Measurements from ENCODE around the gene MEF2D.

MEF2D gene

DNA sequence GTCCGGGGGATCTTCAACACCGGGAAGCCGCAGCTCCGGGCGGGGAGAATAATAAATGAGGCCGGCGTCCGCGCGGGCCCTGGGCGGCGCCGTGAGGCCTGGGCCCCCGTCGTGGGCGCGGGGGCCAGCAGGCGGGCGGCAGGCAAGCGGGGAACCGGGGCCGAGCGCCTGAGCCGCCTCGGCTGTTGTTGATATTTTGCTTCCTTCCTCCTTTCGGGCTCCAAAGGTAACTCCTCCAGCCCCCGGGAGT lies at the start of gene MEF2D:
MEF2D (minus strand) TSS at position 233 of the 250 bp plus-strand sequence. CDS start 17,483 bp downstream, outside the sequence.
- no peak for DNase-seq

DNA sequence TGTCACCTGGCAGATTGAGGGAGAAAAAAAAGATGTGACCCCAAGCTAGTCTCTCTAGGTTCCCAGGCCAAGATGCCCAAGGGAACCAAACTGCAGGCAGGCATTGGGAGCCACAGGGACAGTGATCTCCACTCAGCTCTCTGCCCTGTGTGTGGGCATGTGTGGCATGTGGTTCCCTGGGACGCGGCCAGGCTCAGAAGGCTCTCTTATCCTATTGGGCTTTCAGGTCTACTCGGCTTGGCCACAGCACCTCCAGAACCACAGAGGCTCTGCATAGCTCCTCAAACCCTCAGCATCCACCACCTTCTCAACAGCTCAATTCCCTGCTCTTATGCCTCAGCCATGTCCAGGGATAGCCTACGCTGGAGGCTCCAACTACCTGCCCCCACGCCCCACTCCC lies 49.8 kb upstream of the MEF2D start:
- no peak for DNase-seq

DNA sequence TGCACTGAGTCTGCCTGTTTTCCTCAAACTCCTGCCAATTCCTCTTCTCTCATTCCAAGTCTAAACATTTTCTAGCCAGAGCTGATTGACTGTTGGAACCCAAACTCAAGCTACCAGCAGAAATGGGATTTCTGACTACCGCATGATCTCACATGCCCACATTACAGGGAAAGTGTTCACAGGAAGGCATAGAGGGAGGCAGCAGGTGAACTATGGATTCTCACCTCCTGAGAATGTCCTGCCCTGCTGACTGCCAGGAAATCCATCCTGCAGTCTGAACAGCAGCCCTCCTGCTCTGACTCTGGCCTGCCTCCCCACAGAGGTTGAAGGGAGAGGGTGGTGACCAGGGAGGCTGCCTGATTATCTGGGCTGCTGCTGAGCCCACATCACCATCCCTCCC lies 49.3 kb upstream of the MEF2D start:
- no peak for DNase-seq

DNA sequence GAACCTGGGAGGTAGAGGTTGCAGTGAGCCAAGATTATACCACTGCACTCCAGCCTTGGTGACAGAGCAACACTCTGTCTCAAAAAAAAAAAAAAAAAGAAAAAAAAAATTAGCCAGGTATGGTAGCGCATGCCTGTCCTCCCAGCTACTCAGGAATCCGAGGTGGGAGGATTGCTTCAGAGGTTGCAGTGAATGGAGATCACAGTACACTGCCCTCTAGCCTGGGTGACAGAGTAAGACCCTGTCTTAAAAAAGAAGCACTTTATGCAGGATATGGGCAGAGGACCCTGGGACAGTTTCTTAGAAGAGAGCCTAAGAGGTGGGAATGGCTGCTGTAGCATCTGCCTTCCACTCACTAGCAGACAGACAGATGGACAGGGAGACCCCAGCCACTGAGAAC lies 48.8 kb upstream of the MEF2D start:
- no peak for DNase-seq

DNA sequence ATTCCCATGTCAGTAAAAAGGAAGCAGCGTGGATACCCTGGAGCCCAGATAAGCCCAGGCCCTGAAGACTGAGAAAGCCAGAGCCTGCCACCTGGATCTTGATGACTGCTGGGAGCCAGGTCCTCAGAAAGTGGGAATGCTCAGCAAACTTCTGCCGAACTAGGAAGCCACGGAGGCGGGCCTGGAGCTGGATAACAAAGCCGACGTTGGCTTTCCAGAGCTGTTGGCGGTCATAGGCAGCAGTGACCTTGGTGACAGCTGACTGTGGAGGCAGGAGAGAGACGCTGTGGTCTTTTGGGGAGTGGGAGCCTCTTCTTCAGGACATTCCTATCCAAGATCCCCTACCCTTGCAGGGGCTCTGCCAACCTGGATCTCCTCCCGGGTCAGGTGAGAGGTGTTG lies 47.4 kb upstream of the MEF2D start:
- DNase-seq: no peak

DNA sequence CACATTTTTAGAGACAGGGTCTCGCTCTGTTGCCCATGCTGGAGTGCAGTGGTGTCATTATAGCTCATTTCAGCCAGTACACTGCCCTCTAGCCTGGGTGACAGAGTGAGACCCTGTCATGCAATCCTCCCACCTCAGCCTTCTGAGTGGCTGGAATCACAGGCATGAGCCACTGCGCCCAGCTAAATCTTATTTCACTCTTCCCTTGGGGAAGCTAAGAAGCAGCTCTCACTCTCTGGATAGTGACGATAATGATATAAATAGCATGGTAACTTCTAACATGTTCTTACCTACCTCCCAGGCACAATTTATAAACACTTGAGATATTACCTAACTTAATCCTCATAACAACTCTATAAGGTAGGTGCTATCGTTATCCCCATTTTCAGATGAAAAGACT lies 46.9 kb upstream of the MEF2D start:
- no peak for DNase-seq

DNA sequence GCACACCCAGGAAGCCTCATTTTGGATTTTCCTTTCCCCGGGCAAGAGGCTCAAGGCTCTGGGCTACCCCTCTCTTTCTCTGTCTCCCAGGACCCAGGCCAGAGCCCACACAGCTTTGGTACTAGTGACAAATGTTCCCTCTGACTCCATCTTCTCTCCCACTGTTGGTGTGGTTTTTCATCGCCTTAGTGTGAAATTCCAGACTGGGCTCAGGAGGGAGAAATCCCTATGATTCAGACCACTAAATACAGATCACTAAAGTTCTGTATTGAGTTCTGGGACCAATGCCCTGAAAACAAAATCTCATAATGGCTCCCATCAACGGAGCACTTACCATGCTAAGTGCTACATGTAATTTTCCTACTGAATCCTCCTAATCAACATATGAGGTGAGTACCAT lies 45.7 kb upstream of the MEF2D start:
- no peak for DNase-seq

DNA sequence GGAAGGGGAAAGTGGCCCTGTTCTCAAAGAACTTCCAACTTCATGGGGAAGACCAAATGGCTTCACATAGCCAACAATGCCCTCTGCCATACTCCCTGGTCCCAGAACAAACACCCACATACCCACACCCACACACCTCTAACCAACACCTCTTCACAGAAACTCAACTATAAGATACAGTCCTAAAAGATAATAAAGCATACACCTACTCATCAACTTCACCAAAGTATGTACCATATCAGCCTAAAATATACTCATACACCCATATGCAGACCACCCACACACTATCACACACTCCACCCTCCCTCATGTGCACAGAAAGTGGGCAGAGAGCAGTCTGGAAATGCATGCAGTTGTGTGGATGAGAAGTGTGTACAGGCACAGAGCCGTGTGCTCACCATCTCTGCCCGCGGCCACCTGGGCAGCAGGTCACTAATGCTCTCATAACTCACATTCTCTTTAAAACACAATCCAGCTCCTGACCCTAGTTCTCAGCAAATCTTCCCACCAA lies 44.1 kb upstream of the MEF2D start:
- no peak for DNase-seq

DNA sequence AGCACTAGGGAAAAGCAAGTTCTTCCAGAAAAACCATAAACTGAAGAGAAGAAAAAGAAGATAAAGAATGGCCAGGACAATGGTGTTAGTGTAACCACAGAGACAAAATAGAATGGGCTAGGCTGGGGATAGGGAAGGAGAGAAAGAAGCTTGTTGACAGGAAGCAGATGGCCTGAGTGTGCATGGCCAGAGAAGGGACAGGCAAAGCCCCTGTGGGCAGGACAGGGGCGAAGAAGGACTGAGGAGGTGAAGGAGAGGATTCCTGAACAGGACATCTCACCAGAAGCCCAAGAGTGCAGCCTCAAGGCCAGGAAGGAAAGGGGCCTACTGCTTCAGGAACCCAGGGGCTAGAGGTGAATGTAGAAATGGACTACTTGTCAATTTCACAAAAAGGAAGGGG lies 42.5 kb upstream of the MEF2D start:
- DNase-seq: no peak

DNA sequence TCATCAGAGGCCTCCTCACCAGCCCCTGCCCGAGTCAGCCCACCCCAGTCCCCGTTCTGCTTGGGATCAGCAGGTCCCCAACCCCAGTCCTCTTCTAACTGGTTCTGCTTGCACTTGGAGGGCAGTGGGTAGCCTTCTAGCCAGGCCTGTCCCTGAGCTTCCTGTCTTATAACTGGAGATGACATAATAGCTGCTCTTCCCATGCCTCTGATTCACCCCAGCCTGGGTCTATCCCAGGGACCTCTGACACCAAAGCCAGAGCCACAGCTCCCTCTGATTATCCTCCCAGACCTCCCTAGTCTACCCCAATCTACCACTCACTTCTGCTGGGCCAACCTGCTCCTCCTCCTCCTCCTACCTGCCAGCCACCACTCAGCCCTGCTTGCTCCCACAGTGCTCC lies 40.4 kb upstream of the MEF2D start:
- no peak for DNase-seq

DNA sequence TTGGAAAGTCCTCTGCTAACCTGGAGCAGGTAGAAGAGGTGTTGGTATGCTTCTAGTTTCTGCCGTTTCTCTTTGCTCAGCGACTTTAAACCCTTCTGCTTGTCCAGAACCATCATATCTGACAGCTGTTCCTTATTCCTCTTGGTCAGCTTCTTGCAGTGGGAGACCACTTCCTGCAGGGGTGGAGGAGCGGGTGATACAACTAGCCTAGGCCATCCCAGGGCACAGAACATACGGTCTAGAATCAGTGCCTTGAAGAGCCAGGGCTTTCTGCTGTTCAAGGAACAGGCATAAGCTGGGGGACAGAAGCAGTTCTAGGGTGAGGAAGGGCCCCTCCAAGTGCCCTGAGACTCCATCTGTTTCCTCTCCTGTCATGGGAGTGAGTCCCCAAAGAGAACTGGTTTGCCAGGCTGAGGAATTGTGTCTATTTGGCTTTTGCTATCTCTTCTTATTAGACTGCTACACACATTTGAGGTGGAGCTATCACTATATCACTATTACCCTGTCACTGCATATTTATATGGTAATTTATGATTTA lies 39.3 kb upstream of the MEF2D start:
- no peak for DNase-seq

DNA sequence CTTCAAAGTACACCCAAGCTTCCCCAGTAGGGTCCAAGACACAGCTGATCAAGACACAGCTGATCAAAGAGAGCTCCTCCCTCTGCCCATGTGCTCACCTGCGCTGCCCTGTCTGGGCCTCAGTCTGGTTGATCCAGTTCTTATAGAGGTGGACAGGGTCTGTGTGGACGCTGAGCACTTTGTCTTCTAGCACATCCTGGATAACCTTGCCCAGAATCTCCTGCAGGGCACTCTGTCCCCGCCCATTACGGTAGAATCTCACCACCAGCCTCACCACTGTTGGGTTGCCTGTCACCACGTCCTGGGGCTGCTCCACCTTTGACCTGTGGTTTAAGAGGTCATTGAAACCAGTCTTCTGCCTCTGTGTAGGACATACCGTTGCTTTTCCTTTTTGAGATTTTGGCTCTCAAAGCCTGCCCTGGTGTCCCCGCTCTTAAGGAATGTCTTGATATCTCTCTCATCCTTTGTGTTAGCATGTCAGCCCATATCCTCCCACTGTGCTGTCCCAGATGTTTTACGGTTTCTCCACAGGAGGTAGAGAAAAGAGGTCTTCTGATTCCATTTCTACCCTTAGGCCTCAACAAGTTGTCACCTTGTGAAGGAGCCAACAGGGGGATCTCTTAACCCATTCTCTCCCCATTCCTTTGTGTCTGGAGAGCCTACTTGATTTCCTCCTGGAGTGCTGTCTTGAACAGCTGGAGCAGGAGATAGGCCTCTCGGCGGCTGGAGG lies 38.3 kb upstream of the MEF2D start:
- DNase-seq: no peak

DNA sequence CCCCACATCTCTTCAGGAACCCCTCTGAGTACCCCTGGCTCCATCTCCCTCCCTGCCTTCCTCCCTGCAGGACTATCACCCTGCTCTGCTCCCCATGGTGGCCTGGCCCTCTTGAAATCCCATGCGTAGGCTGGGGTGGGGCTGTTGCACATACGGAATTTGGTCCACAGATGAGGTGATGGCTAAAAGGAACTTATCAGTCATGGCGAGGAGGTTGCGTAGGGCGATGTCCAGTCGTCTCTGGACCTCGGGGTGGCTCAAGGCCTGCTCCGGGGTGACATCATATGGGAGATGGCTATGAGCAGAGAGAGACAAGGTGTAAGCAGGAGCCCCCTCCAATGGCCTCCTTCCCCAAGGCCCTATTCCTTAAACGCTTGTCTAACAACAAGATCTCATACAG lies 36.5 kb upstream of the MEF2D start:
- no peak for DNase-seq

DNA sequence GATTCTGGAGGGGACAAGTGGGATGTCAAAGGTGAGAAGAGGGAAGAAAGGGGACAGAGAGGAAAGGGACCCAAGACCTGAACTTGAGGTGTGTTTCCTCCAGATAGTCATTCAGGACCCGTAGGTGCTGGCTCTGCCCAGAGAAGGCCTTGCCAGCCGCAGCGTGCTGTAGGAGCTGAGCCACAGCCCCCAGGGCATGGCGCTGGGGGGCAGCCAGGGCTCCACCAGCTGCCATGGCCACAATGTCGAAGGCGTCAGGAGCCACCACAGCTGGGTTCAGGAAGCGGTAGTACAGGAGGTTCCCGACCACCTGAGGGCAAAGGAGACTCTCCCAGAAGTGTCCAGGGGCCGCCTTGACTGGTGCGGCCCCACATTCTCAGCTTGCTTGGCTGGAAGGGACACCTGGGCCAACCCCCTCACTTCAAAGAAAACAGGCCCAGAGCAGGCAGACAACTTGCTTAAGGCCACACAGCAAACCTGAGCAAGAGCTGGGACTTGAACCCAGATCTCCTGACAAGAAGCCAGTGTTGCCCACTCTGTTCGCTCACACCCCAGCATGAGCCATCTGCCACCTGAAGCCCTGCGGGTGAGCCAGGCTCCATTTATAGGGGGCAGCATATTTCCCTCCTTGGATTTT lies 34.0 kb upstream of the MEF2D start:
- no peak for DNase-seq

DNA sequence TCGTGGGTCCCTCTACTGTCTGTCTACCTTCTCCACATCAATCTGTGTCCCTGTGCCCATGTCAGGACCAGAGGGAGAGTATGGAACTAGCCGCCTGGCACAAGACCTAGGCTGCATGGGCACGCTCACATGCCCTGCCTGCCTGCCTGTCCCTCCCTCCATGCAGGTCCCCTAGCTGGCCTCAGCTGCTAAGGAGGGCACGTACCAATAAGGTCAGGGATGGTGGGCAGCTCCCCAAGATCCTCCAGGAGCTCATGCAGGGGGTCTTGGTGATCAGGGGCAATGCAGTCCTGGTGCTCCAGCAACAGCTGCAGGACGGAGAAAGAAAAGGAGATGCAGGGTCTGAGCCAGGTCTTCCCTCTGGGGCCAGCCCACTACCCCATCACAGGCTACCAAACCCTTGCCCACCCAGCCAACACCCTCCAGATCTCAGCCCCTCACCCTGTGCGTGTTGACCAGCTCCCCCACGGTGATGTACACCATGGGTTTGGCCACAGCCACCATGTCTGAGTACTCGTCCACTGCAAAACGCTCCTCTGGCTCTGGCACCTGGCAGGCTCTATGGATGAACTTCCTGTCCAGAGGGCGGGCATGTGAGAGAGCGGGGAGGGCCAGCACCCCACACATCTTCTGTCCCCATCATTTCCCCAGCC lies 33.1 kb upstream of the MEF2D start:
- DNase-seq: no peak

DNA sequence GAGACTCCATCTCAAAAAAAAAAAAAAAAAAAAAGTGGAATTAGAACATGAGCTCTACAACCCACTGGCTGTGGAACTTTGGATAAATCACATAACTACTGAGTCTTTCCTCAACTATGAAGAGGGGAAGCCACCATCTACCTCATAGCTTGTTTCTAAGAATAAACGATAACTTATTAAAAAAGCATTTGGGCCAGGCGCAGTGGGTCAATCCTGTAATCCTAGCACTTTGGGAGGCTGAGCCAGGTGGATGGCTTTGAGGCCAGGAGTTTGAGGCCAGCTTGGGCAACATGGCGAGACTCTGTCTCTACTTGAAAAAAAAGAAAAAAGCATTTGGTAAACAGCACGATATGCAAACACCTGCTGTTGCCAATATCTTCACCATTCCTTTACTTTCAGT lies 31.8 kb upstream of the MEF2D start:
- no peak for DNase-seq

DNA sequence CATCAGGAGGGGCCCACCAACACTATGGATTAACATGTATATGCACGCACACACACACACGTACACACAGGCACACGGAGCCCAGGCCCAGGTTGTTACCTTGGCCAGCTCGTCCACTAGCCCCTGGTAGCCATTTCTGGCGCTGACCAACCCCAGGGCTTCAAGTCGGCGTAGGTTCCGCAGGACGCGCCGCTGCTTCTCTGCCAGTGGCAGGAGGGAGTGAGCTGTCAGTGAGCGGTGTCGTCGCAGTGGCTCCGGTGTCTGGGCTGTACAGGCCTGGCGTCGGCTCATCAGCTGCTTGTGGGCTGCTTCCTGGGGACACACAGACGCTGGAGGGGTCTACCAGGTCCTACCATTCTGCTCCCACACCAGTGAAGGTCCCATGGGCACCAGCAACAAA lies 29.4 kb upstream of the MEF2D start:
- DNase-seq: no peak

DNA sequence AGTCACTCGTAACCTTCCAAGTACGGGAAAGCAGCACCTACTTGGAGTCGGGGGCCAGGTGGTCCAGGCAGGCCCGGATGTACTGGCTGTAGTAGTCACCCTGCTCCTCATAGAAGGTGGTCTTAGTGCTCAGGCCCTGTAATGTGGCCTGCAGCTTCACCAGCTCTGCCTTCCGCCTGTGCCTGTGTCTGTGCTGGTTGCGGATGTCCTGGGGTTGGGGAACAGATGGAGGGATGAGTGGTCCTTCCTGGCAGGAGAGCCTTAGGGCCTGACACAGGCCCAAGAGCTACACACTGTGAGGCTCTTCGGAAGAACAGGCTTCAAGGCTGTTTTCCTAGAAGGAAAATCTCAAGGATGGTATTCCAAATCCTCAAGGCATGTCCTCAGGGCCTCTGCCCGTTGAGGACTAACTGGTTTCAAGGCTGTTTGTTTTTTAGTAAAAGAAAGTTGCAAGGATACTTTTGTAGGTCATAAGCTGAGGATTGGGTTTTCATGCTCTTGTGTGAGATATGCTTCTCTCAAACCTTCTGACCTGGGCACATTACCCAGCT lies 28.4 kb upstream of the MEF2D start:
- no peak for DNase-seq

DNA sequence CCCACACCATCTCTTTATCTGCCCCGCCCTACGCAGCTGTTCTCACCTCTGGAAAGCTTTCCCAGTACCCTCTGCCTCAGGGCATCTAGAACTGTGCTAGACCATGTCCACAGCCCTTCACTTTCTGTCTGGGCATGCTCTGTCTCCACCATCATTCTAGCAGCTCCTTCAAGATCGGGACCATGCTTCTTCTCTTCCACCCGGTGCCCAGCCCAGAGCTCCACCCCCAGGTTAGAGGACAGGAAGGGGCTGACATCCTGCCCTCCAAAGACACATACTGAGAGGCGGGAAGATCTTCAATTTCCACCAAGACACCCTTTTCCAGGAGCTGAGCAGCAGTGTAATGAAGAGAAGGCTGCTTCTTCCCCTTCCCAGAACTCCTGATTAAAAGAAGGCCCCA lies 27.7 kb upstream of the MEF2D start:
- no peak for DNase-seq

DNA sequence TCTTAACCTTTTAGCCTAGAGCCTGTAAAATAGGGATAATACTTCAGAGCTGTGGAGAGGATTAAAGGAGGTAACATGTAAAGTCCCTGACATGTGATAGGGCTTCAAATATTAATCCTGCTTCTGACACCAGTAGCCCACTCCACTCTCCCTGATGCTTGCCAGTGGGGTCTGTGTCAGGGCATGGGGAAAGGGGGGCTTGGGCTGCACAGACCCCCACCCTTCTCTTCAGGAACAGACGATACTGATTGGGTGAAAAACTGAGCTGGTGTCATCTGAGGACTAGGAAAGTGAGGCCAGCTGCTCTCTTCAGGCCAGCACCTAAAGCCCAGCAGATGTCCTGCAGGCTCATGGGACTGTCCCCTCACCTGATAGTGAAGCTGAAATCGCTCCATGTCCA lies 27.0 kb upstream of the MEF2D start:
- no peak for DNase-seq

DNA sequence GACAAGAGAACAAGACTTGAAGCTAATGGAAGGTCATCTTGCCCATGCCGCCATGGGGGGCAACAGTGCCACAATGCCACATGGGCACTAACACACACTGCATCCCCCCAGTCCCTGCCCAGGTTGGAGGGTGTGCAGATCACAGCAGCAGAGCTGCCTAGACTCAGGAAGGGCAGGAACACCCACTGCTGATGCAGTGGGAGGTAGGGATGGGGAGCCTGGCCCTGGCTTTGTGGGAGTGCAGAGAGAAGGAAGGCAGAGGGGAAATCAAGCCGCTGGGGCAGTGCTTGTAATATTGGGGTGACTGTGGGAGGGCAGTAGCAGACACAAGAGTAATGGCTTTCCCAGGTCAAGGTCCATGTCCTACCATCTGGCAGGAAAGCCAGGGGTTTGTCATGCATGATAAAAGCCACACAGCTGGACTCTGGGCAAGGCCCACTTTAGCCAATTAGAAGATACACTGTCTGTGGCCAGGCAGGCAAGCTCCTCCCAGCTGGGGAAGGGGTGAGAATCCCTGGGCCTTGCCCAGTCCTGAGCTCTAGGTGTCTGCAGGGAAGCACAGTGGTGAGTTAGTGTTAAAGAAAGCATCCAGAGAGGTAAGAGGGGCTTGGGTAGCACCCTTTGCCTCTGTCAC lies 25.4 kb upstream of the MEF2D start:
- DNase-seq: no peak

DNA sequence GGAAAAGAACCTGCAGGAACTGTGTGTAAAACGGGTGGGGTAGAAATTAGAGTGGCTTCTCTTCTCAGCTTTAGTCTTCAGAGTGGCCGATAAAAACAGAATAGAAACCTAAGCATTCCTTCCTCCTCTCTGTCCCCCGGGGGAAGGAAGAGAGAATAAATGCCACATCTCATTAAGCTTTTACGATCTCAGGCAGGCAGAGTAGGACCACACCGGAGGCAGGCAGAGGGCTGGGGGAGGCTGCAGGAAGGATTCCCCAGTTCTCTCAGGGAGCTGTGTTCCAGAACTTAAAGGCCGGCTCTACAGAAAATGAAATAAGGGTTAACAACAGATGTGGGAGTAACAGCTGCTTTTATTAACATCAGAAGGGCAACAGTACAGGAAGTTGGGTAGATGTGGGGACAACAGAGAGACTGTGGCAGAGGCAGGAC lies 24.5 kb upstream of the MEF2D start:
- no peak for DNase-seq

DNA sequence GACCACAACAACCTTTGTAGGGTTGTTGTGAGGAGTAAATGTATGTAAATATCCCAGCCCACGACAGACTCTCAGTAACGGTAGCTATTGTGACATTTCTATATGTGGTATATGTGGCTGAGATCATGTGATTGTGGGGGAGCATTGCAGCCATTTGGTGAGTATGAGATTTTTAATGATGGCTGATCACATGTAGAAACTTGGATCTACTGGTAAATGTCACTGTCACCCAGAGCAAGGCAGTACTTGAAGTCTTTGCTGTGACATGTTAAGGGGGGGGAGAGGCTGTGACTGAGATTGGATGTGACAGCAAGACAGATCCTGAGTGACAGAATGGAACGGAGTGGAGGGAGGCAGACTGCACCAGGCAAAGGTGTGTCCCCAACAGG lies 23.9 kb upstream of the MEF2D start:
- DNase-seq: no peak

All from SW 1271 (cell line).